Measurements from ENCODE around the gene NXN. TPM values are rescaled to one million over a fixed set of nuclear protein-coding genes. Genes with fewer than 3 reads are reported as not detected.

Gene NXN
- total and polyA plus RNA-seq, 3 donors from 2014 or later: 22.9 to 26.0 (median 23.0) TPM

DNA sequence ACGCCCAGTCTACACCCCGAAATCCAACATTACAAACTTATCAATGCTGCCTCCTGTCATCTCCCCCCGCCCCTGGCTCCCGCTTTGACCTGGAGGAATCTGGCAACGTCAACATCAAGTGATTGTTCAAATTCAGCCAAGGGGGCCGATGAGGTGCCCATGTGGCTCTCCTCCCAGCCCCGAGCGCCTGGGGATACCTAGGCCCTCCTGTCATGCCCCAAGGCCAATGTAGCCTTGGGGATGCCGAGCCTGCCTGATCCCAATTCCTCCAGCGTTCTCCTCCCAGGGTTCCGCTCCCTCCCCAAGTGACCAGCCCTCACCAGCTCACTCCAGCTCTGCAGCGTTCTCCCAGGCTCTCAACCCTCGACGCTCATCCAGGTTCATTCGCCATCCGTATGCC lies 59.4 kb downstream of the NXN start:
- Histone ChIP-seq H3K36me3 (ENCODE audit: low read depth, missing control alignments) (no peaks in the 10 kb centered on the region), H3K4me1 (no peaks in the 10 kb centered on the region), H3K9me3 (no peaks in the 10 kb centered on the region), H3K27me3 (no peaks in the 10 kb centered on the region), H3K27ac (no peak overlapping the region), H3K4me3 (no peak overlapping the region)
- TF ChIP-seq POLR2A (IDR thresholded peaks at IDR 0.05): no peak
- TF ChIP-seq, protein P1, sequence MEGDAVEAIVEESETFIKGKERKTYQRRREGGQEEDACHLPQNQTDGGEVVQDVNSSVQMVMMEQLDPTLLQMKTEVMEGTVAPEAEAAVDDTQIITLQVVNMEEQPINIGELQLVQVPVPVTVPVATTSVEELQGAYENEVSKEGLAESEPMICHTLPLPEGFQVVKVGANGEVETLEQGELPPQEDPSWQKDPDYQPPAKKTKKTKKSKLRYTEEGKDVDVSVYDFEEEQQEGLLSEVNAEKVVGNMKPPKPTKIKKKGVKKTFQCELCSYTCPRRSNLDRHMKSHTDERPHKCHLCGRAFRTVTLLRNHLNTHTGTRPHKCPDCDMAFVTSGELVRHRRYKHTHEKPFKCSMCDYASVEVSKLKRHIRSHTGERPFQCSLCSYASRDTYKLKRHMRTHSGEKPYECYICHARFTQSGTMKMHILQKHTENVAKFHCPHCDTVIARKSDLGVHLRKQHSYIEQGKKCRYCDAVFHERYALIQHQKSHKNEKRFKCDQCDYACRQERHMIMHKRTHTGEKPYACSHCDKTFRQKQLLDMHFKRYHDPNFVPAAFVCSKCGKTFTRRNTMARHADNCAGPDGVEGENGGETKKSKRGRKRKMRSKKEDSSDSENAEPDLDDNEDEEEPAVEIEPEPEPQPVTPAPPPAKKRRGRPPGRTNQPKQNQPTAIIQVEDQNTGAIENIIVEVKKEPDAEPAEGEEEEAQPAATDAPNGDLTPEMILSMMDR (IDR thresholded peaks at IDR 0.05): no peak
- intact Hi-C loops (cut with DNase I; ENCODE audit: low total_unique reads): no loop called here
- DNase-seq: no peak
- WGBS, 2 donors: 92 to 97% methylated on average over 14 to 16 of the region's 16 CpGs

DNA sequence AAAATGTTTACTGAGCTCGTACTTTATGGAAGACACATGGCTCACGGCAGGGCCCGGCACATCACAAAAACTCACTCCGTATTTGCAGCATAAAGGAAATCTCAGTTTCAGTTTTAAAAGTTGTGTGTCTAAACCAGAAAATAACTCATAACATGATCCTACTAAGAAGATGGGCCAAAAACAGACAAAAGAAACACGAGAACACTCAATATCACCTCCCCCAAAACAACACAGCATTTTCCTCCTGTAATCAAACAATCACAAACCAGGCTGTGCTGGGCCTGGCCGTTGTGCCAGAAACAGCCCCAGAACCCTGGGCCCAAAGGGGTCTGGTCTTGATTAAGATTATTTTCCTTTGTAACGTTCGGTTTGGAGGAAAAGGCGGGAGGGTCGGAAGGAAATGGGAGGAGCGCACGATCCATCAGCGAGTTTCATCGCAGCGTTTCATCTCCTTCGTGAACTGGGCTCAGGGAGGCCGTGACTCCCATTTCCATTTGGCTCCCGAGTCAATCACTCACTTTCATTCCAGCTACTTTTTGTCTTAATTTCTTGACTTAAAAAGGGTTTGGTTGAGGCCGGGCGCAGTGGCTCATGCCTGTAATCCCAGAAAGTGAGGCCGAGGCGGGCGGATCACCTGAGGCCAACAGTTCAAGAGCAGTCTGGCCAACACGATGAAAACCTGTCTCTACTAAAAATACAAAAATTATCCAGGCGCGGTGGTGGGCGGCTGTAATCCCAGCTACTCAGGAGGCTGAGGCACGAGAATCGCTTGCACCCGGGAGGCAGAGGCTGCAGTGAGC lies 61.4 kb downstream of the NXN start:
- Histone ChIP-seq H3K36me3 (ENCODE audit: low read depth, missing control alignments) (no peaks in the 10 kb centered on the region), H3K27me3 (no peaks in the 10 kb centered on the region), H3K9me3 (no peaks in the 10 kb centered on the region), H3K4me3 (no peak overlapping the region), H3K4me1 (no peaks in the 10 kb centered on the region), H3K27ac (peak overlapping the region in 1 of 2 donors; percentile 11)
- intact Hi-C loops (cut with DNase I; ENCODE audit: low total_unique reads): no loop called here
- WGBS, 2 donors: 87 to 90% methylated on average over 30 of the region's 30 CpGs
- DNase-seq: no peak
- TF ChIP-seq, protein P1 (IDR thresholded peaks at IDR 0.05): no peak
- no peak for TF ChIP-seq POLR2A (IDR thresholded peaks at IDR 0.05)

DNA sequence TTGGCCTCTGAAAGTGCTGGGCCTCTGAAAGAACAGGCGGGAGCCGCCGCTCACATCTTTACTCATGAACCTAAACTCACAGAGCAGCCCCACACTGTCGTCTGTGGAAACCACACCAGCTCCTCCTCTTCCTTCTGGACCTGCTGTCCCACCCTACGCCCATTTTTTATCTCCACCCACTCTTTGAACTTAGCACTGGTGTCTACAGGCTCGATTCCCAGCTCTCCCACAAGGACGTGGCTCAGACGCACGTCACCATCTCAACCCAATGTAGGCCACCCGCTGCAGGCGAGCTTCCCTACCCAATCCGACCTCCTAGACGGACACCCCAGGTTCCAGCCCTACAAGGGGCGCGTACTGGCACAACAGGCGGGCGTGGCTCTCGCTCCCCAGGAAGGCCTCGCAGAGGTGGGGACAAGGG lies 62.2 kb downstream of the NXN start:
- no peak for DNase-seq
- Histone ChIP-seq H3K36me3 (ENCODE audit: low read depth, missing control alignments) (no peaks in the 10 kb centered on the region), H3K27me3 (no peaks in the 10 kb centered on the region), H3K27ac (peak overlapping the region in 1 of 2 donors; percentile 11), H3K9me3 (no peaks in the 10 kb centered on the region), H3K4me3 (no peak overlapping the region), H3K4me1 (no peaks in the 10 kb centered on the region)
- intact Hi-C loops (cut with DNase I; ENCODE audit: low total_unique reads): no loop called here
- 91 to 92% methylated on average over 19 of the region's 19 CpGs for WGBS, 2 donors
- TF ChIP-seq, protein P1 (IDR thresholded peaks at IDR 0.05): no peak
- no peak for TF ChIP-seq POLR2A (IDR thresholded peaks at IDR 0.05)

DNA sequence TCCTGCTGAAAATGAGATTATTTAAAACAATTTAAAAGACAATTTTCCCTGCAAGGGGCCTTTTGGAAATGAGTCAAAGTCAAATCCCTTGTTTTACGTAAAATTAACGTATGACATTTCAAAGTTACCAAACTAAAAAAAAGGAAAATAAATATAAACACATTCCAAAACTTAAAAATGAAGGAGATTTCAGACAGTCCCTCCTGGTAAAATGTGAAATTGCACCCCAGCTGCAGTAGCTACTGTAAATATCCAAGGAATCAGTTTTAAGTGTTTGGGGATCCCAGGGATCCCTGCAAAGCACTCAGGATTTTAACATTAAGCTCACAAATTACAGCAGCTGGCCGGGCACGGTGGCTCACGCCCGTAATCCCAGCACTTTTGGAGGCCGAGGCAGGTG lies 63.3 kb downstream of the NXN start:
- Histone ChIP-seq H3K4me1 (no peaks in the 10 kb centered on the region), H3K27me3 (no peaks in the 10 kb centered on the region), H3K4me3 (no peak overlapping the region), H3K27ac (peak overlapping the region in 1 of 2 donors; percentile 67), H3K36me3 (ENCODE audit: low read depth, missing control alignments) (no peaks in the 10 kb centered on the region), H3K9me3 (no peaks in the 10 kb centered on the region)
- WGBS, 2 donors: 74 to 90% methylated on average over 7 of the region's 7 CpGs
- no peak for DNase-seq
- no peak for TF ChIP-seq POLR2A (IDR thresholded peaks at IDR 0.05)
- TF ChIP-seq, protein P1 (IDR thresholded peaks at IDR 0.05): peak in 1 of 3 experiments; percentile 15
- intact Hi-C loops (cut with DNase I; ENCODE audit: low total_unique reads): no loop called here
